ENCODE data around the gene SRPK2. TPM values are rescaled to one million over a fixed set of nuclear protein-coding genes. Genes with fewer than 3 reads are reported as not detected.
"Not testable (repeated sequence)": the region's sequence is repeated elsewhere in the genome, so short reads cannot be mapped to it uniquely, and the experiment has no call there.

Gene SRPK2
- total and polyA plus RNA-seq, 2 donors (not counting 1 experiment from before 2014, with no cell fraction given) = 15.2 to 108 TPM

- Histone ChIP-seq H3K79me2 (ENCODE audit: control insufficient read depth, insufficient read depth, low read length) (no peaks in the 10 kb centered on the region), H3K4me3 (ENCODE audit: control extremely low read depth in 1 of 5, extremely low read depth in 1 of 5, insufficient read depth in 1 of 5, low read depth in 2 of 5, low read length in 4 of 5) (no peak overlapping the region), H4K20me1 (ENCODE audit: control insufficient read depth, insufficient read depth, low read length, poor library complexity, severe bottlenecking) (no peaks in the 10 kb centered on the region), H3K27me3 (replicated peaks in 1 of 4; ENCODE audit: control extremely low read depth in 1 of 4, control insufficient read depth in 3 of 4, insufficient read depth in 4 of 4, low read length in 3 of 4) (no peaks in the 10 kb centered on the region), H3K4me2 (replicated peaks; ENCODE audit: low read depth, low read length, poor library complexity, severe bottlenecking) (no peak overlapping the region), H3K9me3 (ENCODE audit: control extremely low read depth in 1 of 3, control insufficient read depth in 2 of 3, insufficient read depth in 1 of 3, low read length in 2 of 3) (no peaks in the 10 kb centered on the region), H3K36me3 (replicated peaks in 1 of 2; ENCODE audit: control extremely low read depth in 1 of 2, control insufficient read depth in 1 of 2, extremely low read depth in 1 of 2, insufficient read depth in 2 of 2, low read length in 1 of 2) (no peaks in the 10 kb centered on the region), H3K9ac (ENCODE audit: low read length) (no peak overlapping the region), H3K27ac (ENCODE audit: low read length in 2 of 2) (no peak overlapping the region), H2AFZ (ENCODE audit: insufficient read depth, low read depth, low read length, poor library complexity, severe bottlenecking) (no peak overlapping the region), H3K4me1 (ENCODE audit: control insufficient read depth in 2 of 2, insufficient read depth in 2 of 2, low read length in 2 of 2) (no peaks in the 10 kb centered on the region)
- no peak overlapping the region for H3K4me3 Mint-ChIP-seq
- TF ChIP-seq CTCF (IDR thresholded peaks at IDR 0.05) (no peak), EZH2 (IDR thresholded peaks at IDR 0.05; ENCODE audit: borderline replicate concordance, insufficient read depth, low read depth, low read length, poor library complexity, severe bottlenecking) (no peak)
- peaks cover under 1% of the 10 kb centered on the region for H3K4me1 Mint-ChIP-seq
- no peaks in the 10 kb centered on the region for H3K9me3 Mint-ChIP-seq (ENCODE audit: insufficient read depth)
- ATAC-seq (ENCODE audit: low read depth) = no peak
- H3K27me3 Mint-ChIP-seq = no peaks in the 10 kb centered on the region
- intact Hi-C loops (cut with micrococcal nuclease) = no loop called here
- CTCF ChIA-PET = interaction anchor here (1.0 kb wide), 1 partner anchor 16 kb away, joined by 5 read pairs; no protein-coding TSS in a partner anchor
- POLR2A ChIA-PET = no interaction called here
- H3K27ac Mint-ChIP-seq = no peak overlapping the region
- WGBS (ENCODE audit: insufficient coverage) = 77% methylated on average over 2 of the region's 8 CpGs
- DNase-seq = no peak
Measured at GRCh38 chr7:105413887-105414437, 25.2 kb upstream of the SRPK2 start.

GRCh38 chr7:105410774-105411173 lies 22.1 kb upstream of the SRPK2 start:
- H3K4me1 ChIP-seq (ENCODE audit: control insufficient read depth in 2 of 2, insufficient read depth in 2 of 2, low read length in 2 of 2); H3K9me3 ChIP-seq (ENCODE audit: control extremely low read depth in 1 of 3, control insufficient read depth in 2 of 3, insufficient read depth in 1 of 3, low read length in 2 of 3); H3K27ac Mint-ChIP-seq; CTCF ChIA-PET; H3K27me3 ChIP-seq (replicated peaks in 1 of 4; ENCODE audit: control extremely low read depth in 1 of 4, control insufficient read depth in 3 of 4, insufficient read depth in 4 of 4, low read length in 3 of 4); H3K4me1 Mint-ChIP-seq; H3K27me3 Mint-ChIP-seq; ATAC-seq (ENCODE audit: low read depth); H2AFZ ChIP-seq (ENCODE audit: insufficient read depth, low read depth, low read length, poor library complexity, severe bottlenecking); intact Hi-C loops (cut with micrococcal nuclease); H4K20me1 ChIP-seq (ENCODE audit: control insufficient read depth, insufficient read depth, low read length, poor library complexity, severe bottlenecking); H3K9me3 Mint-ChIP-seq (ENCODE audit: insufficient read depth); H3K4me3 ChIP-seq (ENCODE audit: control extremely low read depth in 1 of 5, extremely low read depth in 1 of 5, insufficient read depth in 1 of 5, low read depth in 2 of 5, low read length in 4 of 5); POLR2A ChIA-PET; H3K79me2 ChIP-seq (ENCODE audit: control insufficient read depth, insufficient read depth, low read length); H3K4me3 Mint-ChIP-seq; H3K36me3 ChIP-seq (replicated peaks in 1 of 2; ENCODE audit: control extremely low read depth in 1 of 2, control insufficient read depth in 1 of 2, extremely low read depth in 1 of 2, insufficient read depth in 2 of 2, low read length in 1 of 2); H3K27ac ChIP-seq (ENCODE audit: low read length in 2 of 2); H3K9ac ChIP-seq (ENCODE audit: low read length); DNase-seq; H3K4me2 ChIP-seq (replicated peaks; ENCODE audit: low read depth, low read length, poor library complexity, severe bottlenecking): not testable (repeated sequence)
- WGBS (ENCODE audit: insufficient coverage) = 93% methylated on average over 5 of the region's 36 CpGs

GRCh38 chr7:105409775-105410174 lies 21.1 kb upstream of the SRPK2 start:
- H3K9ac ChIP-seq (ENCODE audit: low read length); H4K20me1 ChIP-seq (ENCODE audit: control insufficient read depth, insufficient read depth, low read length, poor library complexity, severe bottlenecking); POLR2A ChIA-PET; H3K79me2 ChIP-seq (ENCODE audit: control insufficient read depth, insufficient read depth, low read length); CTCF ChIA-PET; ATAC-seq (ENCODE audit: low read depth); H3K27ac Mint-ChIP-seq; DNase-seq; H2AFZ ChIP-seq (ENCODE audit: insufficient read depth, low read depth, low read length, poor library complexity, severe bottlenecking); H3K4me2 ChIP-seq (replicated peaks; ENCODE audit: low read depth, low read length, poor library complexity, severe bottlenecking); H3K9me3 Mint-ChIP-seq (ENCODE audit: insufficient read depth); H3K9me3 ChIP-seq (ENCODE audit: control extremely low read depth in 1 of 3, control insufficient read depth in 2 of 3, insufficient read depth in 1 of 3, low read length in 2 of 3); intact Hi-C loops (cut with micrococcal nuclease); H3K4me3 Mint-ChIP-seq; H3K36me3 ChIP-seq (replicated peaks in 1 of 2; ENCODE audit: control extremely low read depth in 1 of 2, control insufficient read depth in 1 of 2, extremely low read depth in 1 of 2, insufficient read depth in 2 of 2, low read length in 1 of 2); H3K4me1 Mint-ChIP-seq; H3K4me3 ChIP-seq (ENCODE audit: control extremely low read depth in 1 of 5, extremely low read depth in 1 of 5, insufficient read depth in 1 of 5, low read depth in 2 of 5, low read length in 4 of 5); H3K4me1 ChIP-seq (ENCODE audit: control insufficient read depth in 2 of 2, insufficient read depth in 2 of 2, low read length in 2 of 2); H3K27ac ChIP-seq (ENCODE audit: low read length in 2 of 2); H3K27me3 Mint-ChIP-seq; H3K27me3 ChIP-seq (replicated peaks in 1 of 4; ENCODE audit: control extremely low read depth in 1 of 4, control insufficient read depth in 3 of 4, insufficient read depth in 4 of 4, low read length in 3 of 4): not testable (repeated sequence)
- WGBS (ENCODE audit: insufficient coverage) = no CpG with 5 or more reads among the region's 3 CpGs
